PFSK-1 (cell line): ENCODE data around the gene HSPA12B.
A peak's percentile ranks its signal among the peaks of the same experiment; 100 is the strongest.

Experiments
- POLR2AphosphoS5 ChIP-seq: IDR thresholded peaks from 2 replicates; pipeline ENCODE4 v1.6.1; 2012; ENCODE audit warnings: low read depth, mild to moderate bottlenecking, control low read depth, low read length, moderate library complexity
- TF ChIP-seq, protein P1 (sequence below), 2 experiments: IDR thresholded peaks; 2 replicates each; pipeline versions ENCODE4 v1.6.1 to v1.8.0; 2011 to 2012; ENCODE audit warnings: low read depth in 2 of 2, low read length in 2 of 2, control low read depth in 1 of 2, inconsistent platforms in 1 of 2, mild to moderate bottlenecking in 1 of 2, moderate library complexity in 1 of 2; ENCODE audit not compliant: insufficient read depth in 1 of 2

DNA sequence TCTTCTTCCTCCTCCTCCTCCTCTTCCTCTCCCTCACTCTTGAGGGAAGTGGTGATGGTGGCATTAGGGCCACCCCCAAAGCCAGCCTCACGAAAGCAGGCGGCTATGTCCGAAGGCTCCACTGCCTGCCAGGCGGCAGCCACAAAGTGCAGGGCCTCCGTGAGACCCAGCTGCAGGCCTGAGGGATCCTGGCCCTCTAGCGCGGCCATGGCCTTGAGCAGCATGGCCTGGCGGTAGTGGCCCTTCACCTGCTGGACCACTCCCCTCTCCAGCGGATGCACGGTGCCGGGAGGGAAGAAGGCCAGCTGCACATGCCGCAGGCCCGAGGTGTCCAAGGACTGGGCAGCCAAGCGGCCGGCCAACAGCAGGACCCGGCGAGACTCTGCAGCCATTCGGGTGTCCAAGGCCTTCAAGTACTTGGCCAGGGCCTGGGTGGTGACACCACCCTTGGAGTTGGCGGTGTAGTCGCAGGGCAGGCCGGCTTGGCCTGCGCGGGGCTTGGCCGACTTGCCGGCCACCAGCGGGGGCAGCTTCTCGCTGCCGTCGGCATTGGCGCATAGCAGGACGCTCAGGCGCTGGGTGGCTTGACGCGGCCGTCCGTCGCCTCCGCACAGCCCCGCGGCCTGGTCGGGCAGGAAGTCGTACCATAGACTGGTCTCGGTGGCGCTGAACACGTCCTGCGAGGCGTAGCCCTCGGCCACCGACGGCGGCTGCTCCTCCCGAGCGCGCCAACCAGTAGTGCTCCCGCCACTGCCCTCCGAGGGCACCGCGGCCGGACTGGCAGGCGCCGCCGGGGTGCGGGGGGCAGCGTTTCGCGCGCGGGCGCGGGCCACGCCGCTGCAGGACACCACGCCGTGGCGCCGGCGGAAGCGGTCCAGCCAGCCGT is 53.0 kb downstream of the HSPA12B start:
- TF ChIP-seq POLR2AphosphoS5: 0 out of 2 replicates have a peak, but pooled peaks have one; percentile 3
- TF ChIP-seq, protein P1, sequence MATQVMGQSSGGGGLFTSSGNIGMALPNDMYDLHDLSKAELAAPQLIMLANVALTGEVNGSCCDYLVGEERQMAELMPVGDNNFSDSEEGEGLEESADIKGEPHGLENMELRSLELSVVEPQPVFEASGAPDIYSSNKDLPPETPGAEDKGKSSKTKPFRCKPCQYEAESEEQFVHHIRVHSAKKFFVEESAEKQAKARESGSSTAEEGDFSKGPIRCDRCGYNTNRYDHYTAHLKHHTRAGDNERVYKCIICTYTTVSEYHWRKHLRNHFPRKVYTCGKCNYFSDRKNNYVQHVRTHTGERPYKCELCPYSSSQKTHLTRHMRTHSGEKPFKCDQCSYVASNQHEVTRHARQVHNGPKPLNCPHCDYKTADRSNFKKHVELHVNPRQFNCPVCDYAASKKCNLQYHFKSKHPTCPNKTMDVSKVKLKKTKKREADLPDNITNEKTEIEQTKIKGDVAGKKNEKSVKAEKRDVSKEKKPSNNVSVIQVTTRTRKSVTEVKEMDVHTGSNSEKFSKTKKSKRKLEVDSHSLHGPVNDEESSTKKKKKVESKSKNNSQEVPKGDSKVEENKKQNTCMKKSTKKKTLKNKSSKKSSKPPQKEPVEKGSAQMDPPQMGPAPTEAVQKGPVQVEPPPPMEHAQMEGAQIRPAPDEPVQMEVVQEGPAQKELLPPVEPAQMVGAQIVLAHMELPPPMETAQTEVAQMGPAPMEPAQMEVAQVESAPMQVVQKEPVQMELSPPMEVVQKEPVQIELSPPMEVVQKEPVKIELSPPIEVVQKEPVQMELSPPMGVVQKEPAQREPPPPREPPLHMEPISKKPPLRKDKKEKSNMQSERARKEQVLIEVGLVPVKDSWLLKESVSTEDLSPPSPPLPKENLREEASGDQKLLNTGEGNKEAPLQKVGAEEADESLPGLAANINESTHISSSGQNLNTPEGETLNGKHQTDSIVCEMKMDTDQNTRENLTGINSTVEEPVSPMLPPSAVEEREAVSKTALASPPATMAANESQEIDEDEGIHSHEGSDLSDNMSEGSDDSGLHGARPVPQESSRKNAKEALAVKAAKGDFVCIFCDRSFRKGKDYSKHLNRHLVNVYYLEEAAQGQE (IDR thresholded peaks at IDR 0.05; ENCODE audit: insufficient read depth in 1 of 2, low read depth in 2 of 2, low read length in 2 of 2): no peak
